ENCODE results near the gene AK2. TPM values are rescaled to one million over a fixed set of nuclear protein-coding genes. Genes with fewer than 3 reads are reported as not detected.

The AK2 gene
- total and polyA plus RNA-seq, 10 of the 15 experiments (the other 5 are each of a cell fraction or from before 2014, with no cell fraction given): 52.3 to 500 (median 278) TPM

GRCh38 chr1:33021567-33022431 lies 14.9 kb downstream of the AK2 start:
- H3K9ac ChIP-seq (ENCODE audit: control insufficient read depth, insufficient read depth, low read length): no peak overlapping the region
- H3K27me3 ChIP-seq (replicated peaks in 1 of 2; ENCODE audit: control insufficient read depth in 2 of 2, insufficient read depth in 2 of 2, low read length in 1 of 2): no peaks in the 10 kb centered on the region
- 89% methylated on average over 4 of the region's 4 CpGs for WGBS (ENCODE audit: insufficient coverage, insufficient replicate concordance, low lambda C conversion rate, missing lambda C conversion rate)
- no peaks in the 10 kb centered on the region for H4K20me1 ChIP-seq (ENCODE audit: control insufficient read depth, insufficient read depth)
- in situ Hi-C loops (cut with MboI): no loop called here
- SMC1A ChIA-PET (ENCODE audit: uncharacterized antibody, unreplicated experiment): interaction anchor here (0.7 to 2.0 kb wide), 11 partner anchors 12 to 87 kb away, joined by 3 to 10 read pairs (median 3); no protein-coding TSS in a partner anchor
- CTCF ChIA-PET: interaction anchor here (0.6 to 2.3 kb wide), 6 partner anchors 9 to 89 kb away, joined by 3 to 10 read pairs (median 4); no protein-coding TSS in a partner anchor
- no peak for DNase-seq (ENCODE audit: low read depth, low spot score)
- no peak overlapping the region for H2AFZ ChIP-seq (ENCODE audit: control insufficient read depth, low read depth, low read length)
- H3K4me1 ChIP-seq (ENCODE audit: control insufficient read depth, insufficient read depth, low read length): peaks cover 16% of the 10 kb centered on the region
- peaks cover 21% of the 10 kb centered on the region in 2 experiments for H3K36me3 ChIP-seq (ENCODE audit: control insufficient read depth in 2 of 2, insufficient read depth in 2 of 2, low read length in 1 of 2)
- ATAC-seq: no peak
- H3K4me2 ChIP-seq (ENCODE audit: control insufficient read depth, insufficient read depth): no peak overlapping the region
- no peak for FAIRE-seq
- peaks cover 20% of the 10 kb centered on the region for H3K79me2 ChIP-seq (ENCODE audit: control insufficient read depth, insufficient read depth, low read length)
- POLR2A ChIA-PET: interaction anchor here (0.5 to 2.3 kb wide), 9 partner anchors 9 to 354 kb away, joined by 3 to 8 read pairs (median 4); no protein-coding TSS in a partner anchor
- H3K9me3 ChIP-seq (replicated peaks; ENCODE audit: control insufficient read depth, insufficient read depth, low read length): no peaks in the 10 kb centered on the region
- H3K4me3 ChIP-seq: no peak overlapping the region
- RAD21 ChIA-PET (ENCODE audit: unreplicated experiment): interaction anchor here (1.2 to 2.1 kb wide), 2 partner anchors 9 to 29 kb away, joined by 3 to 10 read pairs; no protein-coding TSS in a partner anchor
- intact Hi-C loops (cut with micrococcal nuclease; ENCODE audit: unreplicated experiment): no loop called here
- BruUV-seq (replicated peaks): TSS peak; percentile 37
- TF ChIP-seq ESRRA (IDR thresholded peaks at IDR 0.05; ENCODE audit: low read length): no peak
- no peak for TF ChIP-seq MLLT1 (IDR thresholded peaks at IDR 0.05)
- TF ChIP-seq CUX1 (IDR thresholded peaks at IDR 0.05; ENCODE audit: insufficient replicate concordance, low read depth, low read length): no peak
- TF ChIP-seq LARP7 (IDR thresholded peaks at IDR 0.05): no peak
- no peak for TF ChIP-seq ZNF274 (IDR thresholded peaks at IDR 0.05; ENCODE audit: insufficient read depth, insufficient read length)
- TF ChIP-seq MTA2 (IDR thresholded peaks at IDR 0.05; ENCODE audit: low read depth): no peak
- TF ChIP-seq CBX3 (IDR thresholded peaks at IDR 0.05; ENCODE audit: borderline replicate concordance, low read depth): no peak
- TF ChIP-seq TARDBP (IDR thresholded peaks at IDR 0.05; ENCODE audit: borderline replicate concordance): no peak
- TF ChIP-seq RBBP5 (conservative IDR thresholded peaks at IDR 0.05): no peak
- no peak for TF ChIP-seq BCL3 (IDR thresholded peaks at IDR 0.05; ENCODE audit: borderline replicate concordance, insufficient read depth, low read depth, low read length, poor library complexity, severe bottlenecking)
- no peak overlapping the region for H3K27ac ChIP-seq (ENCODE audit: control insufficient read depth, insufficient read depth)
